ENCODE results near the gene SPOCK2. TPM values are rescaled to one million over a fixed set of nuclear protein-coding genes. Genes with fewer than 3 reads are reported as not detected.

The SPOCK2 gene
- total RNA-seq, 1 experiment from 2014 or later: 0.32 TPM

- Histone ChIP-seq H3K27ac (ENCODE audit: low read depth, low read length, poor library complexity, severe bottlenecking) (no peak overlapping the region), H3K36me3 (ENCODE audit: insufficient read depth, low read length, poor library complexity, severe bottlenecking) (no peaks in the 10 kb centered on the region), H3K4me3 (ENCODE audit: low read depth, low read length, poor library complexity, severe bottlenecking) (no peak overlapping the region), H3K27me3 (replicated peaks; ENCODE audit: insufficient read depth, low read depth, low read length, poor library complexity) (no peaks in the 10 kb centered on the region), H3K9me3 (ENCODE audit: low read depth, low read length, poor library complexity, severe bottlenecking) (no peaks in the 10 kb centered on the region), H3K4me1 (ENCODE audit: insufficient read depth, low read length, poor library complexity, severe bottlenecking) (no peaks in the 10 kb centered on the region)
- TF ChIP-seq, protein P1, sequence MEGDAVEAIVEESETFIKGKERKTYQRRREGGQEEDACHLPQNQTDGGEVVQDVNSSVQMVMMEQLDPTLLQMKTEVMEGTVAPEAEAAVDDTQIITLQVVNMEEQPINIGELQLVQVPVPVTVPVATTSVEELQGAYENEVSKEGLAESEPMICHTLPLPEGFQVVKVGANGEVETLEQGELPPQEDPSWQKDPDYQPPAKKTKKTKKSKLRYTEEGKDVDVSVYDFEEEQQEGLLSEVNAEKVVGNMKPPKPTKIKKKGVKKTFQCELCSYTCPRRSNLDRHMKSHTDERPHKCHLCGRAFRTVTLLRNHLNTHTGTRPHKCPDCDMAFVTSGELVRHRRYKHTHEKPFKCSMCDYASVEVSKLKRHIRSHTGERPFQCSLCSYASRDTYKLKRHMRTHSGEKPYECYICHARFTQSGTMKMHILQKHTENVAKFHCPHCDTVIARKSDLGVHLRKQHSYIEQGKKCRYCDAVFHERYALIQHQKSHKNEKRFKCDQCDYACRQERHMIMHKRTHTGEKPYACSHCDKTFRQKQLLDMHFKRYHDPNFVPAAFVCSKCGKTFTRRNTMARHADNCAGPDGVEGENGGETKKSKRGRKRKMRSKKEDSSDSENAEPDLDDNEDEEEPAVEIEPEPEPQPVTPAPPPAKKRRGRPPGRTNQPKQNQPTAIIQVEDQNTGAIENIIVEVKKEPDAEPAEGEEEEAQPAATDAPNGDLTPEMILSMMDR (conservative IDR thresholded peaks at IDR 0.05; ENCODE audit: low read depth, low read length): no peak
- no peak for TF ChIP-seq EZH2 (IDR thresholded peaks at IDR 0.05; ENCODE audit: borderline replicate concordance, low read depth, low read length, poor library complexity, severe bottlenecking)
- ChIA-PET CTCF (no interaction called here), POLR2A (ENCODE audit: low non-redundant PET) (no interaction called here)
- intact Hi-C loops (cut with micrococcal nuclease; ENCODE audit: unreplicated experiment): no loop called here
- DNase-seq (ENCODE audit: low spot score): no peak
- BruUV-seq (replicated peaks): no TSS peak
Measured at GRCh38 chr10:72019085-72019876, 69.1 kb downstream of the SPOCK2 start.

DNA sequence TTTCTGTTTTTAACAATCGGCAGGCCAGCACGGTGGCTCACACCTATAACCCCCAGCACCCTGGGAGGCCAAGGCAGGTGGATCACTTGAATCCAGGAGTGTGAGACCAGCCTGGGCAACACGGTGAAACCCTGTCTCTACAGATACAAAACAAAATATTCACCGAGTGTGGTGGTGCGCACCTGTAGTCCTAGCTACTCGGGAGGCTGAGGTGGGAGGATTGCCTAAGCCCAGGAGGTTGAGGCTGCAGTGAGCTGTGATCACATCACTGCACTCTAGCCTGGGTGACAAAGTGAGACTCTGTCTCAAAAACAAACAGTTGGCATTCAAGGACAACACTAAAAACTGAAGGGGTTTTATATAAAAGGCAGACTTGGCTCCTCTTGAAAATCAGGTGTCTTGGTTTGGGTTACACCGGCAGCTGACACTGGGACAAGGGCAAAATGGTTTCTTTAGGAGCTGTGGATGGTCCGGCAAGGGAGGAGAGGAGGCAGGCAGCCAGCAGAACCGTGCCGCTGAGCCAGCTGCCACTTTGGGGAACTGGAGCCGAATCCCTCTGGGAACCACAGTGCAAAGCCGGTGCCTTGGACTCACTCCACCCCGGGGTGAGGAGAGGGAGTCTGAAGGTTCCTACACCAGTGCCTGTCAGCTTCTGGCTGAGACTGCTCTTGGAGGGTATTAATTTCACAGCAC, 71.6 kb downstream of the SPOCK2 start:
- intact Hi-C loops (cut with micrococcal nuclease; ENCODE audit: unreplicated experiment): no loop called here
- CTCF ChIA-PET: no interaction called here
- Histone ChIP-seq H3K9me3 (ENCODE audit: low read depth, low read length, poor library complexity, severe bottlenecking) (no peaks in the 10 kb centered on the region), H3K4me3 (ENCODE audit: low read depth, low read length, poor library complexity, severe bottlenecking) (no peak overlapping the region), H3K27ac (ENCODE audit: low read depth, low read length, poor library complexity, severe bottlenecking) (no peak overlapping the region), H3K36me3 (ENCODE audit: insufficient read depth, low read length, poor library complexity, severe bottlenecking) (no peaks in the 10 kb centered on the region), H3K4me1 (ENCODE audit: insufficient read depth, low read length, poor library complexity, severe bottlenecking) (no peaks in the 10 kb centered on the region), H3K27me3 (replicated peaks; ENCODE audit: insufficient read depth, low read depth, low read length, poor library complexity) (no peaks in the 10 kb centered on the region)
- DNase-seq (ENCODE audit: low spot score): no peak
- BruUV-seq (replicated peaks): no TSS peak
- no peak for TF ChIP-seq EZH2 (IDR thresholded peaks at IDR 0.05; ENCODE audit: borderline replicate concordance, low read depth, low read length, poor library complexity, severe bottlenecking)
- TF ChIP-seq, protein P1 (conservative IDR thresholded peaks at IDR 0.05; ENCODE audit: low read depth, low read length): no peak
- POLR2A ChIA-PET (ENCODE audit: low non-redundant PET): no interaction called here

DNA sequence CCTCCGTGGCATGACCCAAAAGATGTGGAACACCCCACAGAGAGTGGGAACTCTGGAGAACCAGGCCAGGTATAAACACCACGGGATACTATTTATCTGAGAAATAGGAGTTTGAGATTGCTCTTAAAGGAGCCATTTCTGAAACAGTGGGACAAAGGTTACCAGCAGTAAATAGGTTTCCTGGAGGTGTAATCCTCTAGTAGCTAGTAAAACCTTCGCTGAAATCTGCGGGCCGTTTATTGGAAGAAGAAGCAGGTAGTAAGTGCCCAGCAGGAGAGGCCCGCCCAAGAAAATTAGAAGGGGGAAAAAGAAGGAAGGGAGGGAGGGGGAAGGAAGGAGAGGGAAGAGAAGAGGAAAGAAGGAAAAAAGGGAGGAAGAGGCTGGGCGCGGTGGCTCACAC, 72.5 kb downstream of the SPOCK2 start:
- H3K9me3 ChIP-seq (ENCODE audit: low read depth, low read length, poor library complexity, severe bottlenecking): no peaks in the 10 kb centered on the region
- no peaks in the 10 kb centered on the region for H3K4me1 ChIP-seq (ENCODE audit: insufficient read depth, low read length, poor library complexity, severe bottlenecking)
- DNase-seq (ENCODE audit: low spot score): no peak
- intact Hi-C loops (cut with micrococcal nuclease; ENCODE audit: unreplicated experiment): no loop called here
- H3K4me3 ChIP-seq (ENCODE audit: low read depth, low read length, poor library complexity, severe bottlenecking): no peak overlapping the region
- H3K27me3 ChIP-seq (replicated peaks; ENCODE audit: insufficient read depth, low read depth, low read length, poor library complexity): no peaks in the 10 kb centered on the region
- H3K27ac ChIP-seq (ENCODE audit: low read depth, low read length, poor library complexity, severe bottlenecking): no peak overlapping the region
- H3K36me3 ChIP-seq (ENCODE audit: insufficient read depth, low read length, poor library complexity, severe bottlenecking): no peaks in the 10 kb centered on the region
- BruUV-seq (replicated peaks): no TSS peak
- TF ChIP-seq, protein P1 (conservative IDR thresholded peaks at IDR 0.05; ENCODE audit: low read depth, low read length): no peak
- TF ChIP-seq EZH2 (IDR thresholded peaks at IDR 0.05; ENCODE audit: borderline replicate concordance, low read depth, low read length, poor library complexity, severe bottlenecking): no peak
- CTCF ChIA-PET: no interaction called here
- POLR2A ChIA-PET (ENCODE audit: low non-redundant PET): no interaction called here
